GM19099 (cell line): Measurements from ENCODE around the gene PRKCD.
A peak's percentile ranks its signal among the peaks of the same experiment; 100 is the strongest.

Source experiments
- POLR2A ChIP-seq: IDR thresholded peaks from 3 replicates; pipeline ENCODE4 v1.6.1; 2011; ENCODE audit warnings: low read depth; ENCODE audit not compliant: insufficient read length; ENCODE audit errors: extremely low read depth

PRKCD gene

DNA sequence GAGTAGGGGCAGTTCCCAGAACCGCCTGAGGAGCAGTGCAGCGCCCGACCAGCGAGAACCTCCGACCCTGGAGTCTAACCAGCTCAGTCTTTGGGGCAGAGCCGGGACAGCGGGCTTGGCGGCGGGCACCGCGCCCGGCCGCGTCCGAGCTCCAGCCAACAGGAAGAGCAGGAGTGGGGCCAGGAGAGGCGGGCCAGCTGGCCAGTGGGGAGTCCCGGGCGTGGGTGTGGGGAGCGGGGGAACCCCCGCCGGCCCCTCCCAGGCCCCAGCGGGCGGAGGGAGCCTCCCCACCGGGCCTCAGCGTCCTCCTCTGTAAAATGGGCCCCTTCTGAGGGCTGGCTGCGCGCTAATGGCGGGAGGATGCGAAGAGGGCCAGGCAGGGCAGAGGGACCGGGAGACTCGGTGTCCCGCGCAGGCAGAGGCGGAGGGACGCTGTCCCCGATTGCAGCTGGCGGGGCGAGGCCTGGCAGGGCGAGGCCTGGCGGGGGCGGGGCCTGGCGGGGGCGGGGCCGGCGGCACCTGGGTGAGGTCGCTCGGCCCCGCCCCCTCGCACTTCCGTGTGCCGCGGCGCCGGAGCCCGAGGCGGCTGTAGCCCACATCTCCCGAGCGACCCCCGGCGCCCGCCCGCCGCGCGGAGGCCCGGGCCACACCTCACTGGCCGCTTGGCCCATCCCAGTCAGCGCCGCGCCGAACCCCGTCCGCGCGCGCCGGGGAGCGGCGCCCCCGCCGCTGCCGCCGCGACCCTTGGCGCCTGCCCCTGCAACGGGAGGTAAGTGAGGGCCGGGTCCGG, at the start of gene PRKCD:
TSS of gene PRKCD (plus strand) at position 550 of the 790 bp plus-strand sequence. CDS start 17,214 bp downstream, outside the sequence.
- peak; percentile 81 for TF ChIP-seq POLR2A

DNA sequence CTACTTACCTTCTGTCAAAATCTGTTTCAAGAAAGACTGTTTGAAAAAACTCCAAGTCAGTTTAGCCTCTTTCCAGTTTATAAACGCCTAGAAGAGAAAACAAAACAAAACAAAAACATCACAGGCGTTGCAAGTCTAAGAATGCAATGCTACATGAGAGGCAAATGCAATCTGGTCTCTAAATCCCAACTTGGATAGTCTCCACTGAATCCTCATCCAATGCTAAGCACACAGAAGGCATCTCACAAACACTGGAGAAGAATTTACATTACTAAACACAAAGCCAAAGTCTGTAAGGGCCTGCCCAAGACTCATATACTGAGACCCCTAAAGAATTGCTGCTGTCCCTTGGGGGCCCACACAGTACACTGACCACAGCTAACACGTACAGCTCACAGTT, 49.2 kb upstream of the PRKCD start:
- TF ChIP-seq POLR2A, result no peak

GRCh38 chr3:53113293-53114010, 47.6 kb upstream of the PRKCD start:
- TF ChIP-seq POLR2A, result no peak

DNA sequence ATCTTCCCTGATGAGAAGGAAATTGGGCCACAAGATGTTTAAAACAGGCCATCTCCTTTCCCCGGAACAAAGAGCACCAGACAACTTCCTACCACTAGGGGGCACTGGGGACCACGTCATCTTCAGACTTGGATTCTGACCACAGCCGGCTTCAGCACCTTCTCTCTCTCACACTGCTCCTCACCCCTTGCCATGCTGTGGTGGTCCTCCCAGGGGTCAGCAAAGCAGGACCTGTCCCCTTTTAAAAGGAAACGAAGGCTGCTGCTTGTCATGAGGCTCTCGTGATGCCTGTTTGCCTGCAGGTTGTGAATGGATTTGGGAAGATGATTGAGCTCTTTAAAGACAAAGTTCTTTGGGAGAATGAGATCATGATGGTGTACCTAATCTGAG, 47.0 kb upstream of the PRKCD start:
- TF ChIP-seq POLR2A, result no peak

DNA sequence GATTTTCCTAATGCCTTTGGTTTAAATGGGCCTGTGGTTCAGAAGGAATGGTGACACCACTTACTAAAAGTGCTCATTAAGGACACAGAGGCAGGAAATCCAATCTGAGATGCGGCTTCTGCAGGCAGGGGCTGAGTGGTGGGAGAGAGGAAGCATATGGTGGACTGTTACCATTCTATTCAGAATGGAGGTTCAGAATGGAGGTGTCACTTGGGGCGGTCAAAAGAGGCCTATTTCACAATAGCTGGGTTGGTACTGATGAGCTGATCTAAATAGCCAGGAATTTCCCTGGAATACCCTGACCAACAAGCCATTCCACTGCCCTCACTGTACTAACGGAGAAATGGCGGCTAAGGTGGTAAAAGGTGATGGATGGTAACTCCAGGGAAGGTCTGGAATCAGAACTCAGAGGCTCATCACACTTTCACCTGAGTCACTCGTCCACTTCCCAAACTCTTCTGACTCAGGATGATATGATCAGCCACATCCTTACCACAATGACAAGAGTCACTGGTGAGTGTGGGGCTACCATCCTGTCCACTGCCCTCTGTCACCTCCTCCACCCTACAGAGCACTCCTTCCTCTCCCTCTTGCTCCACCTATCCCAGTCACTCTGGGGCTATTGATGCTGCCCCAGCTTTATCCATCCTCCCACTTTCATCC, 46.5 kb upstream of the PRKCD start:
- no peak for TF ChIP-seq POLR2A

- TF ChIP-seq POLR2A, result no peak
Observed at GRCh38 chr3:53116956-53117355, 44.1 kb upstream of the PRKCD start.

DNA sequence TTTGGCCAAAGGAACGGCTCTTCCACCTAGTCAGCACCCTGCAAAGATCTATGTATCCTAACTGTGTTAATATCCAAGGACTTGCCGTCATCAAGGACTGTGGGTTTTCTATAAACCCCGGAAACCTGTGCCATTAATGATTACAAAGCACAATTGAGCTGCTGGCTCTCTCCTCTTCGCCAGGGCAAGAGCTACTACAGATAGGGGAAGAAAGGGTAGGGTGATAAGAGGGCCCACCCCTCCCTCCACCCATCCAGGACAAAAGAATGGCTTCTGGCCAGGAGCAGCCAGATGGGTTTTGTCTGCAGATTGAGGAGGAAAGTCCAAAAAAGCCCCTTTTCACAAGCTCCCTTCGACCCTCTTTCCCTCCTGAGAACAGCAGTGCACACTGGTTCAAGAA, 40.7 kb upstream of the PRKCD start:
- no peak for TF ChIP-seq POLR2A

GRCh38 chr3:53122255-53122932, 38.6 kb upstream of the PRKCD start:
- TF ChIP-seq POLR2A, result no peak

- no peak for TF ChIP-seq POLR2A
Observed at GRCh38 chr3:53122933-53123305, 38.1 kb upstream of the PRKCD start.

GRCh38 chr3:53123510-53123909, 37.5 kb upstream of the PRKCD start:
- TF ChIP-seq POLR2A, result no peak

- no peak for TF ChIP-seq POLR2A
Observed at GRCh38 chr3:53123953-53124352, 37.1 kb upstream of the PRKCD start.

DNA sequence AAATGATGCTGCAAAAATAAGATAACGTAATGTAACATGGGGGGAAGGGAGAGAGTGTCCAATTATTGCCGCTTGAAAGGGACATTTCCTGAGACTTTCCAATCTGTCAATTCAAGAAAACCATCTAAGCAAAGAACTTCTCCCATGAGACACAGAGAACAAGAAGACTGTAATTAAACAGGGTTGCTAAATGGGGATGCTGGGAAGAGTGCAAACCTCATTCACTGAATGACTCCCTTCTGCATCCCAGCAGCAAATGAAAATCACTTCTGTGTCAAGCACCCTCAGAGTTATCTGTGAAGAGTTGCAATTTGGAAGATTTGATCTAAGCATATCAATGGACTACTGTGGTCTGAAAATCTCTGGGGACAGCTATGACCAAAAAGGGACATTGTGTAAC, 34.4 kb upstream of the PRKCD start:
- no peak for TF ChIP-seq POLR2A

DNA sequence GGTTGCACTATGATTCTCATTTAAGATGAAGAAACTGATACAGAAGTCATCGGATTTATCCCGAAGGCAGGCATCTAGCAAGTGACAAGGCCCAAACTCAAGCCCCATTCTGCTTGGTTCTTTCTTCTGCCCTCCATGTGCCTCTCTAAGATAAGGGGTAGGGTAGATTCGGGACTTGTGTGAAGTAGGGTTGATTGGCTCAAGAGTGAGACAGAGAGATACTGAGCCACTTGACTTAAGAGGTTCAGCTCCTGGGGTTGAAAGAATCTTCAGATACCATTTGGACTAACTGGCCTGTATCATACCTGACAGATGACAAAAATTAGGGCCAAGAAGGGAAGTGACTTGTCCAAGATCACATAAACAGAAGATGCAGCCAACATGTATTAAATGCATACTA, 31.7 kb upstream of the PRKCD start:
- no peak for TF ChIP-seq POLR2A

GRCh38 chr3:53130179-53131061, 30.6 kb upstream of the PRKCD start, which contains the start of gene RFT1:
TSS of gene RFT1 (minus strand) at chr3:53130435. CDS start at chr3:53130400, 35 bp downstream.
- TF ChIP-seq POLR2A, result peak; percentile 93

DNA sequence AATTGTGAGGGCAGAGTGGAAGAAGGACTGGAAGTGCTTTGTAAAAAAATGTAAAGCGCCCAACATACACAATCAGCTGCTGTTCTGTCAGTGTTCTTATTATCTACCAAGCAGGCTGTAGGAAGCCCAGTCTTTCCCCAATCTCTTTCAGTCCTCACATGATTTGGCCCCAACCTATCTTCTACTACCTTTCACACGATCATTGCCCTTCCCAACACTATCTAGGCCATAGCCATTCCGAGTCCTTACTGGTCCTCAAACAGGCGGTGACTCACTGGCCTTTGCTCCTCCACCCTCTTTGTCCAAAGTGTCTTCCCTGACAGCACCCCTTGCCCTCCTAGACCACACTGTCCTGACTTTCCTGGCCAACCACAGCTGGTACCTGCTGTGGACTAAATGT, 29.9 kb upstream of the PRKCD start:
- TF ChIP-seq POLR2A, result no peak

- TF ChIP-seq POLR2A, result no peak
Observed at GRCh38 chr3:53132347-53132746, 28.7 kb upstream of the PRKCD start.
